Hematopoietic multipotent progenitor cell (in vitro differentiated cells): ENCODE results near the gene SLC2A10. TPM values are rescaled to one million over a fixed set of nuclear protein-coding genes. Genes with fewer than 3 reads are reported as not detected.

ENCODE experiments used
- DNase-seq, 3 donors: peaks; one replicate each; pipeline ENCODE4 v3.0.0-alpha.2; 2011 to 2015; ENCODE audit warnings: low read depth in 2 of 3, low spot score in 2 of 3
- total RNA-seq: library from RNA; depleted of rRNA; stranded (reverse); fragments of >200 nt; gene quantifications from one replicate; pipeline ENCODE4 v1.2.3, GENCODE V29; 2012

Gene SLC2A10
- total RNA-seq, 1 donor, result 5.1 TPM

DNA sequence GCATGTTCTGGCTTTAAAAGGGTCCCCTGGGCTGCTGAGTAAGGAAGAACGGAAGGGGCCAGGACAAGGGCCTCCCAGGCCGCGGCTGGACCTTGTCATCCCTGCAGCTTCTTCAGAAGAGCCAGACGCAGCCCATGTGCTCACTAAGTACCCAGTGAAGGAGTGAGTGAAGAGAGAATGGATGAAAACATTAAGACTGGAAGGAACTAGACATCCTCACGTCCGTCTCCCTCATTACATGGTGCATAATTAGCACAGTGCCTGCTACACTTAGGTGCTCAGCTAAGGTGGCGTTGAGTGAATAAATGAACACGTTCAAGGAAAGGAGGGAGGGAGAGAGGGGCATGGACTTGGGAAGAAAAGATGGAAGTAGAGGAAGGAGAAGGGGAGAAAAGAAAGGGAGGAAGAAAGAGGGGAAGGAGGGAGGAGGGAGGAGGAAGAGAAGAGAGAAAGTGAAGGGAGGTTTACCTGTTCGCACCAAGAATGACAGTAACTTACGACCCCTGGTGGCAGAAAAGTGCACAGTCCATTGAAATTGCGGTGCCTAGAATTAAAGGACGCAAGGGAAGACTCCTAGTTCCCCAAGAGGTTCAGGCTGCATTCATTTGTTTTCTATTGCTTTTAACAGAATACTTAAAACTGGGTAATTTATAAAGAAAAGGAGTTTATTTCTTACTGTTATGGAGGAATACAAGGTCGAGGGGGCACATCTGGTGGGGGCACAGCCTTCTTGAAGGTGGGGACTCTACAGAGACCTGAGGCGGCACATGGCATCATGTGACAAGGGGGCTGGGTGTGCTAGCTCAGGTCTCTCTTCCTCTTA lies 28.2 kb upstream of the SLC2A10 start:
- peak; percentile 41 to 84 (median 61) for DNase-seq

DNA sequence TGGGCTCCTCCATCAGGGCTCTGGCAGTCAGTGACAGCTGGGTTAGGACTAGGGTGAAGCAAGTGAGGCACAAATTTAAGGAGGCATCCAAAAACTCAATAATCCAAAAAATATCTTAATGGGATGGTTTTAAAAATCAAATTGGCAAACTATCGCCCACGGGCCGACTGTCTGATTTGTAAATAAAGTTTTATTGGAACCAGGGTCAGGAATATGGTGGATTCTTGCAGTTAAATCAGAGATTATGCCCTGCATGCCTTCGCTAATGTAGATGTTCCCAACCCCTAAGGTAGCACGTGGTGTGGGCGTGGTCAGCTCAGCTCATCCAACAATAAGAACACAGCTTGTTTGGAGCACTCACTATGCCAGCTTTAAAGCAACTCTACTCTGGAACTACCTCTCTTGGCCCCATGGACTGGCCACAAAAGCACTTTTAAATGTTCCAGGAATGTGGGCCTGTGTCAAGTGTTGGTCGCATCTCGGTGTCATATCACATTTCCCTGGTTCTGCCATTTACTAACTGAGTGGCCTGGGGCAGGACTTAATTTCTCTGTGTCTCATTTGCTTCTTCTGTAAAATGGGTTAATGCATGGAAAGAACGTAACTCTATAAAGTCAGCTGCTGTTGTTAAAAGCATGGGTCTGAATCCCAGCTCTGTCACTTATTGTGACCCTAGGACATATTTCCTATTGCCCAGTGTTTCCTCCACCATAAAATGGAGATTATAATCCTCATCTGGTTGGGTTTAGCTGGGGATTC lies 27.2 kb upstream of the SLC2A10 start:
- no peak for DNase-seq

DNA sequence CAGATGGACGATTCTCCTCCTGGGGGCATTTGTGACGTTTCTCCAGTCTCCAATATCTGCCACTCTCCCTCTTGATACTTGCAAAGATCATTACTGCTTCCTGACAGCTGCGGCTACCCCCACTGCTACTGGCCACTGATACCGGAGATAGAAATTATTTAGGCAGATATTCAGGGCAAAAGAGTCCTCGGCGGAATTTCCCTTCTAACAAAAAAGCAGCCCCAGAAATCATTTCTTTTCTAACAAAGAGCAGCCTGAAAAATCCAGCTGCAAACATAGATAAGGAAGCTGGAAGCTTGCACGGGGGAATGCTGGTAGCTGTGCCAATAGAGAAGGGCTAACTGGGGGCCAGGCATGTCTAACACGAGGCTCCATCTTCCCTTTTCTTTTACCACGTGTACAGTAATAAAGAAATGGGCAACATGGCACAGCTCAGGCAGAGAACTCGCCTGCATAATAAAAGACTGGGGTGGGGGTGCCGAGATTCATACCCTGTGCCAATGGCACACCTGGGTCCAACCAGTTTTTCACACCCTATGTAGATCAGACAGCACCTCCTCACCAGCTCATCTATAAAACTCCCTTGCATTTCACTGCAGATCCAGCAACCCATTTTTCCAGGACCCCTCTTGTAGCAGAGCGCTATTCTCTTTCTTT lies 26.3 kb upstream of the SLC2A10 start:
- DNase-seq, result peak in 2 of 3 donors; percentile 57 to 65

DNA sequence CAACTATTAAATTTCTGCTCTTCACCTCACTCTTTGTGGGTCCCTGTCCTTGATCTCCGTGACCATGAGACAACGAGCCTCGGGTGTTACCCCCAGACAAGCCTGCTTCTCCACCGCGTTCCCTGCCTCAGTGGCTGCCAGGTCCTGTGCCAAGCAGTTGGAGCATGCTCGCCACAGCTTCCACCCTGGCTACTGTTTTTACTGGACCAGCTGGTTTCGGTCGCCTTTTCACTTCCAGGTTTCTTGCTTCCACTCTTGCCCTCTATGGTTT lies 25.8 kb upstream of the SLC2A10 start:
- no peak for DNase-seq

DNA sequence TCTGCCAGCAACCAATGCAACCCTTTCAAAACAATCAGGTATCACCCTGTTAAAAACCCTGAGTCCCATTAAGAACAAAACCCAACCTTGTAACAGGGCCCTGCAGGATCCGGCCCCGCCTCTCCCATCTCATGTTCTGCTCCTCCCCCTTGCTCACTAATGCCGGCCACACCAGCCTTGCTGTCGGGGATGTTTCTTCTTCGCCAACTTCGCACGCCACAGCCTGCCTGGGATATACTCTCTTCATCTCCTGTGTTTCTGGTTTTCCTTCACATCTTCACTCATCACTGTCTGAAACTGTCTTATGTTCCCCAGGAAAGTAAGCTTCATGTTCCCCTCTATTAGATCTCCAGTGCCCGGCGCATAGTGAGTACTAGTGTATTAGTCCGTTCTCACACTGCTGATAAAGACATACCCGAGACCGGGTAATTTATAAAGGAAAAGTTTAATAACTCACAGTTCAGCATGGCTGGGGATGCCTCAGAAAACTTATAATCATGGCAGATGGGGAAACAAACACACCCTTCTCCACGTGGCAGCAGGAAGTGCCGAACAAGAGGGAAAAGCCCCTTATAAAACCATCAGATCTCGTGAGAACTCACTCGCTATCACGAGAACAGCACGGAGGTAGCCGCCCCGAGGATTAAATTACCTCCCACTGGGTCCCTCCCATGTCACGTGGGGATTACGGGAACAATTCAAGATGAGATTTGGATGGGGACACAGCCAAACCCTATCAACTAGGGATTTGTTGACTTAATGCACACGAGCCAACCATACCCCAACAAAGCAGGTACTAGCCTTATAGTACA lies 25.3 kb upstream of the SLC2A10 start:
- no peak for DNase-seq

DNA sequence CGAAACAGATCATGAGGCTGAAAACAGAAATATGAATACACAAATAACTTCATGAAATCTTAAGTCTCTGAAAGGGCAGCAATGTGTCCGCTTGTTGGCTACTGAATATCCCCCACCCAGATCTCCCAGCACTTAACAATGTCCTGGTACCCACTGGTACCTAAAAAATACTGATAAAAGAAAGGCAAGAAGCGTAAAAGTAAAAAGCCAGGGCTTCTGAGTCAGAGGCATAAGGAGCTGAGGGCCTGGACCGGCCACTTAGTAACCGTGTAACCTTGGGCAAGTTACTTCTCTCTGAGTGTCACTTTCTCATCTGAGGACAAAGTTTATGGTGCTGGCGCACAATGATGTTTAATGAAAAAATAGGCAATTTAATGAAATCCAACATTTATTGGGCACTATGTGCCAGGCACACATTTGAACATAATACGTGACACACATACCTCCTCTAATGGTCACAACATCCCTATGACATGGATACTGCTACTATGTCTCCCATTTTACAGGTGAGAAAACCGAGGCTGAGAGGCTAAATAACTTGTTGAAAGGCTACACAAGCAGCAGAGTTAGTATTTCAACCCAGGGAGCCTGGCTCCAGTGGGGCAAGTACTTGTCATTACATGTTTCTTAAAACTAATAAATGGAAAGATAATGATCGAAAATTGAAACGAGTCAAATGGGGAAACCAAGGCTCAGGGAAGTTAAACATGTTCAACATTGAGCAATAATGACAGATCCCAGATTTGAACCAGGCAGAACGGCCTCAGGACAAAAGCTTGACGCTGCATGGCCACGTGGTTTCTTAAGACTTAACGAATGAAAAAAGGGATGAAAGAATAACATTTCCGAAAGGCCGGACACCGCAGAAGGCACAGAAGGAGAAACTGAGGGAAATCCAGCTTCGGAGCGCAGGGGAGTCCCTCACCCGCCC lies 21.0 kb upstream of the SLC2A10 start:
- no peak for DNase-seq

DNA sequence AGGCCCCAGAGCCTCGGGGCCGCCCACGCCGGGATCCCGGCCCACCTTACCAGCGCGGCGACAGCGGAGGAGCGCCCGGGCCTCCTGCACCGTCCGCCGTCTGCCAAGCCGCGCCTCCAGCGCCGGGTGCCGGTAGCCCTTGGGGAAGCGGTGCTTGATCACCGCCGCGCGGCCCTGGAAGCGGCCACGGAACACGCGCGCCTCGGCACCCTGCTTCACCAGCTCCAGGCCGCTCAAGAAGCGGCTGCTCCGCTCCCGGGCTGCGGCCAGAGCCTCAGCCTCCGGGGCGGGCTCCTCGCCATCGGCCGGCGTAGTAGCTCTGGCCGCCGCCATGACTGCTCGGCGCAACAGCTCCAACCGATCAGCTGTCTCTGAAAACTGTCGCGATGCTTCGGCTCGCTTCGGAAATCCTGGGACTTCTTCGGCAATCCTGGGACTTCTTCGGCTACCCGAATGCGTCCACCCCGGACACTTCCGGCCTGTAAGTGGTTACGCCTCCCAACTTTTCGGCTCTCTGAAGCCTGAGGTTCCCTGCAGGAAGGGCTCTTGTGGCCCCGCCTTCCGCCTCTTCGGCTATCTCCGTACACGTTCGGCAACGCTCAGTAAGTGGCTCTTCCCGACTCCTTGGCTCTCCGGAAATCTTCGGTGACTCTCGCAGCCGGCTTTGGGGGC lies 20.2 kb upstream of the SLC2A10 start, which contains the start of gene TP53RK:
TSS of gene TP53RK (minus strand) at position 363 of the 672 bp plus-strand sequence. CDS start at position 333, 30 bp downstream.
- DNase-seq, result peak; percentile 86 to 98 (median 98)

DNA sequence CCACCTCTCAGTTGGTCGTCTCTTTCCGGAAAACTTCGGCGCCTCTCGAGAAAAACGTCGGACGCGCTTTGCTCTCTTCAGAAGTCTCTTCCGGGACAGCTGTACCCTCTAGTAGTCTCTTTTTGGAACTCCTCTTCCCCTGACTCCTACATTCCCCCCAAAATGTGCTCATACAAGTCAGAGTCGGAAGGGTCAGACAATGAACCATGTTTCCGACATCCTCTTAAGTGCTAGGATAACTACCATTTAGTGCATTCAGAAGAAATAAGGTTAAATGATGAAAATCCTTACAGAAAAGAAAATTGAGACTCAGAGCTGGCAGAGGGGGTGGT lies 19.7 kb upstream of the SLC2A10 start:
- no peak for DNase-seq

DNA sequence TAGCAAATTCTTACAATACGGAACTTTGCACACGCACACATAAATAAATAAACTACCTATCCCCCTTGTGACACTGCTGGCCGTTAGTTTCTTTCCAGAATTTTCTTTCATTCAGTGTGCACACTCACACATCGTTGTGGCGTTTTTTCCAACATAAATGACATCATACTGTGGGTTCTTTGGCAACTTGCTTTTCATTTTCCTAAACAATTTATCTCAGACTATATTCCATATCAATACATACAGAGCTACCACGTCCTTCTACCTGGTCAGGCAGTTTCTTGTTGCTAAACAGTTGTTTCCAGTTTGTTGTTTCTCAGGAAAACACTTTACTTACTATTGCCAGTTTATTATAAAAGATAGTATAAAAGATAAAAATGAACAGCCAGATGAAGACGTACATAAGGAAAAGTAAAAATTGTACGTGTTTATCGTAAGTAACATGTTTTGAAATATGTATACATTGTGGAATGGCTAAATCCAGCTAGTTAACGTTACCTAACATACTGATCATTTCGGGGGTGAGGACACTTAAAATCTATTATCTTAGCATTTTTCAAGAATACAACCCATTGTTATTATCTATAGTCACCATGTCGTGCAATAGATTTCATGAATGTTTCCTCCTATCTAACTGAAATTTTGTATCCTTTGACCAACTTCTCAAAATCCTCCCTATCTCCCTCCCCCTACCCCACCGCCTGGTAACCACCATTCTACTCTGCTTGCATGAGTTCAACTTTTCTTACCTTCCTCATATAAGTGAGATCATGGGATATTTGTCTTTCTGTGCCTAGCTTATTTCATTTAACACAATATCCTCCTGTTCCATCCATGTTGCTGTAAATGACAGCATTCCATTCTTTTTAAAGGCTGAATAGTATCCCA lies 19.0 kb upstream of the SLC2A10 start:
- DNase-seq, result no peak

DNA sequence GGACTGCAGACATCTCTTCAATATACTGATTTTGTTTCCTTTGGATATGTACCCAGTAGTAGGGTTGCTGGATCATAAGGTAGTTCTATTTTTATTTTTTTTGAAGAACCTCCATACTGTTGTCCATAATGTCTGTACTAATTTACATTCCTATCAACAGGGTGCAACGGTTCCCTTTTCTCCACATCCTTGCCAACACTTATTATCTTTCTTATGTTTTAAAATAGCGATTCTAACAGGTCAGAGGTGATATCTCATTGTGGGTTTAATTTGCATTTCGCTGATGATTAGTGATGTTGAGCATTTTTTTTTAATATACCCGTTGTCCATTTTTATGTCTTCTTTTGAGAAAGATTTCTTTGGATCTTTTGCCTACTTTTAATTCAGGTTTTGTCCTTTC lies 18.3 kb upstream of the SLC2A10 start:
- DNase-seq, result no peak

DNA sequence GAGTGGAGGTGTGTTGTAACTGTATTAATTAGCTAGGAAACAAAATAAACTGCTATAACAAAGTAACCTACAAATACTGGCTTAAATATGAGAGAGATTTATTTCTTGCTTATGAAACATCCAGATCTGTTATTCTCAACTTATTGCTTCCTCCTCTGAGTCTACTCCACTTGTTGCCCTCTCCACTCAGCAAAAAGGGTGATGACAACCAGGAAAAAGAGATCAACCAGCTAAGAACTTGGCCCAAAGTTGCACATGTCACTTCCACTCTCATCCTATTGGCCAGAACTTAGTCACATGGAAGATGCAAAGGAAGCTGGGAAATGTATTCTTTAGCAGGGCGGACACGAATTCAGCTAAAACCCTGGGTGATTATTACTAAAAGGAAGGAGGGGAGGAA lies 15.0 kb upstream of the SLC2A10 start:
- DNase-seq, result peak in 2 of 3 donors; percentile 44 to 75

DNA sequence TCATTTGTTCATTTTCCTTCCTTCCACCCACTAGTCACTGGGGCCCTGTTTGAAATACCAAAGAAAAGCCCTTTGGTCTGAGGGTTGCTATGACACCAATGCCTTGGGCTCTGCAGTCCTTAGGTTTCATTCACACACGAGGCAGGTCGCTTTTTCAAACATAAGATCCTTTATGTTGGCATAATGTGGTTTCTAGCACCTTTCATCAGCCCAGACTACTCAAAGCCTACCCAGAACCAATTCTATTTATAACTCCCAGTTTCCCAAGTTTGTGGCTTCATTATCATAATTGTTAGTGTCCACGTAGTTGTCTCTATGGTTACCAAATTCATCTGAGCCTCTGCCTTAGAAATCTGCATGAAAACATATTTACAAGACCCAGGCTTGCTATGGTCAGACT lies 13.6 kb upstream of the SLC2A10 start:
- DNase-seq, result no peak

DNA sequence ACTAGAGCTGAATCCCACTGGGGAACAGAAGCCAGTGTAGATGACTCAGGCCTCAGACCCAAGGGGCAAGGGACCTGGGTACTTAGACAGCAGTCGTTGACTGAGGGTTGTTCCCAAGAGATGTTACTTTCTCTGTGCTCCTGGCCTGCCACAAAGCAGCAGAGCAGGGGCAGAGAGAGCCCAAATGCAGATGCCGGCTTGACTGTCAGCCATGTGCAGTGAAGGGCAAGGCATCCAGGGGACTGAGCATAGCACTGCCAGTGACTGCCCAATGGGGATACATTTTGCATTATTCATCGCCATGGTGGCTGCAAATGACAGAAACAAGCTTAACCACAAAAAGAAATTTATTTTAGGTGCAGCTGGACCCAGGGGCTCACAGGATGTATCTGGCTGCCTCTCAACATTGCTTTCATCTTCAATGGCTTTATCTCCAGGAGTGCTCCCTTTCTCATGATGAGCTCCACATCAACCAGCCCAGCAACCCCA lies 12.6 kb upstream of the SLC2A10 start:
- no peak for DNase-seq

DNA sequence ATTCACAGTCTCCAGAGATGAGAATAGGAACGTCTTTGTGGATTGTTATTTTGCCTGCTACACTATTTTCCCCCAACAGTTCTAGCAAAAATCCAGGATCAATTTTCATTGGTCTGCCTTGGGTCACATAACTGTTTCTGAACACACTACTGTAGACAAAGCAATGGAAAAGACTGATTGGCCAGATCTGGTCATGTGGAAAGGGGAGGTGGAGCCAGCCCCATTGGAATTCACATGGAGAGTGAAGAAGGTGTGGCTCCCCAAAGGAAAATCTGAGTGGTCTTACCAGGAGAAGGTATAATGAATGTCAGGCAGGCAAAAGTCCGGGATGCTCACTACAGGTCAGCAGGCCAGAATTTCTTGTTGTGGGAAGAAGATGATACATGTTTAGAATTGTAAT lies 10.7 kb upstream of the SLC2A10 start:
- DNase-seq, result no peak

DNA sequence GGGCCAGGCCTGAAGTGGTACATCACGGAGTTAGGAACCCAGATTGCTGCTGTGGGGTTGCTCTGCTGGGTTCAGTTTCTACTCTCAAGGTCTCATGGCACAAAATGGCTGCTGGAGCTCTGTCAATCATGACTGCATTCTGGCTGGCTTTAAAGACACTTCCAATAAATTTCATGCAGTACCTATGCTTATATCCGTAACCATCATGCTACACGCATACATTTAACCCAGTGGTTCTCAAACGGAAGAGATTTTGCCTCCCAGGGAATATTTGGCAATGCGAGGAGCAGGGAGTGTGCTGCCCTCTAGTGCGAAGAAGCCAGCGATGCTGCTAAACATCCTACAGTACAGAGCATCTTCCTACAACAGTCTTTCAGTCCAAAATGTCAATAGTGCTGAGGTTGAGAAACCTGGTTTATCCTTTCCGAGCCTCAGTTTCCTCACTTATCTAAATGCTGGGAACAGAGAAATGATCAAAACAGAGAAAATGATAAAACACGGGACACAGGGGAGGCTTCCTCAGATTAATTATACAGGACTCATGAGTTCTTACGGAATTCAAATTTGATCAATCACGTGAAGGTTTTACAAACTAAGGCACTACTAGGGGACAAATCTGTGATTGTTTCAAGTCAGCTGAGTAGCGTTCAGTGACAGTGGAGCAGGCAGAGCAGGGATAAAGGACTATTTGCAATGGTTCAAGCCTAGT lies 9.6 kb upstream of the SLC2A10 start:
- DNase-seq, result no peak

DNA sequence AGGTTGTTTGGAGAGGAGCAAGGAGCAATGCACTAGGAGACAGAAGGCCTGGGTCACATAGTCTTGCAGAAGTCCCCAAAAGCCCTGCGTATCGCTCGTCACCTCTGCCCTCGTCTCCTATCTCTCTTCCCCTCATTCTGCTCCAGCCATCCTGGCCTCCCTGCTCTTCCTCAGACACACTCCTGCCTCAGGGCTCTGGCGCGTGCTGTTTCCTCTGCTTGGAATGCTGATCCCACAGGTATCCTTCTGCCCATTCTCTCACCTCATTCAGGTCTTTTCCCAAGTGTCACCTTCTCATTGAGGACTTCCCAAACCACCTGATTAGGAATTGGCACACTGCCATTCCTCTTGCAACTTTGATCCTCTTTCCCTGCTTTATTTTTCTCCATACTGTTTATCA lies 9.0 kb upstream of the SLC2A10 start:
- DNase-seq, result no peak

DNA sequence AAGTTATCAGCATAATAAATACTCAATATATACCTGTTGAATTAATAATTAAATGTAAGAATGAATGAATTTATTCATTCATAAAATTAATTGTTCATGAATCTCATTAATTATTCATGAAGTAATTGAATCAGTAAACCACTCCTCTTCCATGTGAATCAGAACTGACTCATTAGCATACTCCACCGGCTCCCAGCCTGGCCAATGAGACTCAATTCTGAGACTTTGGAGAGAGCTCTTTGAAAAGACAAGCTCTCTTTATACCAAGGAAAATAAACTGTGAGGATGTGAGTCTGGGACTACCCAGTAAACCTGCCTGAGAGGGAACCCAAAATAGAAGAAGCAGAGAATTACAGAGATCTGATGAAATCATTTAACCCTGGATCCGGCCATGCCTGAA lies 8.4 kb upstream of the SLC2A10 start:
- DNase-seq, result no peak

DNA sequence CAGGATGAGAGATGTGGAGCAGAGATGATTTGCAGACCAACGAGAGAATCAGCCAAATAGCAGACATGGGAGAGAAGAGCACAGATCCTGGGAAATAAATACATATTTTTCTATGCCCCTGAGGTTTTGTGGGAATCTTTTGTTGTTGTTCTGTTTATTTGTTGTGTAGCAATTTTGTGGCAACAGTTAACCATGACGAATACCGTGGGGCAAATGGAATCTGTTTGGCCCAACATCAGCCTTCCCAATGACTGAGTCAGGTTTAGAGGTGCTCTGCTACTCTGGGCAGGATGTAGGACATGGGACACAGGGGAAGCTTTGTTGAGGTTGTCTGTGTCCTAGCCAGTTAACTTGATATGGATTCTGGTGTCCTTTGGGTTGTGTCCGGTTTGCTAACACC lies 7.9 kb upstream of the SLC2A10 start:
- no peak for DNase-seq
